Measurements from ENCODE around the gene PSPC1. TPM values are rescaled to one million over a fixed set of nuclear protein-coding genes. Genes with fewer than 3 reads are reported as not detected.

Gene PSPC1
- total RNA-seq, 1 donor, result 80.7 TPM

DNA sequence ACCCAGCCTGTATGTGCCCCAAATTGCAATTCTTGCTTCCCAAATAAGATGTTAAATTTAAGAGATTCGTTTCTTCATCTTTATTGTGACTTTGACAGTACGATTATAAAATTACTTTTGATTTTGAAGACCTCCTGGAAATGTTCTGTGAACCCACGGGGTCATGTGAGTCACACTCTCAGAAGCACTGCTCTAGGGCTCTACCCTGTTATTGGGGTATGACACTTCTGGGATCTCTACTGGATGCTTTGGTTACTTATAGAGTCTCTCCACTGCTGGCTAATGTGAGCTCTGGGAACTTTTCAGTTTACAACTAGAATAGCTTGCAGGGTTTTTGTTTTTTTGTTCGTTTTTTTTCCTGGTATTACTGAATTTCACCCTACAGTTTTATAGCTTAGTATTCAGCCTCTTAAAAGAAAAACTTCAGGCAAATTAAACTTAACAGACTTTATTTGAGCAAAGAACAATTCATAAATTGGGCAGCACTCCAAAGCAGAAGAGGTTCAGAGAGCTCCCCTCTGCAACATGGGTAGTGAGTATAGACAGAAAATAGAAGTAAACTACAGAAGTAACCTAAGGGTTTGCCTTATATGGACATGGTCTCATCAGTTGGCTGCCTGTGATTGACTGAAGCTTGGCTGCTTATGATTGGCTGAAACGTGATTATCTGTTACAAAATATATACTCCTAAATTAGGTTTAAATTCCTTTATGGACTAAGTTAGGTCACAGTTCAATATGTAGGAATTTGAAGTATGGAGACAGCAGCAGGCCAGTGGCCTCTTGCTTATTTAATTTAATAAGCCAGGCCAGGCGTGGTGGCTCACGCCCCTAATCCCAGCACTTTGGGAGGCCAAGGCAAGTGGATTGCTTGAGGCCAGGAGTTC is 28.5 kb upstream of the PSPC1 start:
- H3K4me3 ChIP-seq (ENCODE audit: low read depth, low read length), result no peak overlapping the region
- peak; percentile 61 for DNase-seq (ENCODE audit: low read depth)
- TF ChIP-seq, protein P1, sequence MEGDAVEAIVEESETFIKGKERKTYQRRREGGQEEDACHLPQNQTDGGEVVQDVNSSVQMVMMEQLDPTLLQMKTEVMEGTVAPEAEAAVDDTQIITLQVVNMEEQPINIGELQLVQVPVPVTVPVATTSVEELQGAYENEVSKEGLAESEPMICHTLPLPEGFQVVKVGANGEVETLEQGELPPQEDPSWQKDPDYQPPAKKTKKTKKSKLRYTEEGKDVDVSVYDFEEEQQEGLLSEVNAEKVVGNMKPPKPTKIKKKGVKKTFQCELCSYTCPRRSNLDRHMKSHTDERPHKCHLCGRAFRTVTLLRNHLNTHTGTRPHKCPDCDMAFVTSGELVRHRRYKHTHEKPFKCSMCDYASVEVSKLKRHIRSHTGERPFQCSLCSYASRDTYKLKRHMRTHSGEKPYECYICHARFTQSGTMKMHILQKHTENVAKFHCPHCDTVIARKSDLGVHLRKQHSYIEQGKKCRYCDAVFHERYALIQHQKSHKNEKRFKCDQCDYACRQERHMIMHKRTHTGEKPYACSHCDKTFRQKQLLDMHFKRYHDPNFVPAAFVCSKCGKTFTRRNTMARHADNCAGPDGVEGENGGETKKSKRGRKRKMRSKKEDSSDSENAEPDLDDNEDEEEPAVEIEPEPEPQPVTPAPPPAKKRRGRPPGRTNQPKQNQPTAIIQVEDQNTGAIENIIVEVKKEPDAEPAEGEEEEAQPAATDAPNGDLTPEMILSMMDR (IDR thresholded peaks at IDR 0.05; ENCODE audit: insufficient read depth, low read depth, low read length), result no peak

DNA sequence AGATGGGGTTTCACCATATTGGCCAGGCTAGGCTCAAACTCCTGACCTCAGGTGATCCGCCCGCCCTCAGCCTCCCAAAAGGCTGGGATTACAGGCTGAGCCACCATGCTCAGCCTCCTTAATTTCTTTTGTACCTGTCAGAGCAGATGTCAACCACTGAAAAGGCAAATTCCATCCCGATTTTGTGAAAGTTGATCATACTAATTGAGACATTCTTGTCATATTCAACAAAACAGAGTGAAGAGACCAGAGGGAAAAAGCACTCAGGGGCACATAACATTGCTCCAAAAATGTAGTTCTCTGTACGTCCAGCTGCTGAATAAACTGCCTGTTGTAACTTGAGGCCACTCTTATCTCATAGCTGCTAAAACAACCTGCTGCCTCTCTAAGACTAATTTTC is 27.4 kb upstream of the PSPC1 start:
- no peak for DNase-seq (ENCODE audit: low read depth)
- TF ChIP-seq, protein P1 (IDR thresholded peaks at IDR 0.05; ENCODE audit: insufficient read depth, low read depth, low read length), result no peak
- no peak overlapping the region for H3K4me3 ChIP-seq (ENCODE audit: low read depth, low read length)

DNA sequence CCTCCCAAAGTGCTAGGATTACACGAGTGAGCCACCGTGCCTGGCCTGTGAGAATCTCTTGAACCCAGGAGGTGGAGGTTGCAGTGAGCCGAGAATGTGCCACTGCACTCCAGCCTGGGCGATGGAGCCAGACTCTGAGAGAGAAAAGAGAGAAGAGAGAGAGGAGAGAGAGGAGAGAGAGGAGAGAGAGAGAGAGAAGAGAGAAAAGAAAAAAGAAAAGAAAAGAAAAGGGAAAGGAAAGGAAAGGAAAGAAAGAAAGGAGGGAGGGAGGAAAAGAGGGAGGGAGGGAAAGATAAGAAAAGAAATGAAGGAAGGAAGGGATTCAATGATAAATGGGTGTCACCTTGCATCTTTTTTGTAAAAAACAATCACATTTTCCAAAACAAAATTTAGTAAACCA is 23.0 kb upstream of the PSPC1 start:
- no peak for DNase-seq (ENCODE audit: low read depth)
- H3K4me3 ChIP-seq (ENCODE audit: low read depth, low read length), result no peak overlapping the region
- TF ChIP-seq, protein P1 (IDR thresholded peaks at IDR 0.05; ENCODE audit: insufficient read depth, low read depth, low read length), result no peak

DNA sequence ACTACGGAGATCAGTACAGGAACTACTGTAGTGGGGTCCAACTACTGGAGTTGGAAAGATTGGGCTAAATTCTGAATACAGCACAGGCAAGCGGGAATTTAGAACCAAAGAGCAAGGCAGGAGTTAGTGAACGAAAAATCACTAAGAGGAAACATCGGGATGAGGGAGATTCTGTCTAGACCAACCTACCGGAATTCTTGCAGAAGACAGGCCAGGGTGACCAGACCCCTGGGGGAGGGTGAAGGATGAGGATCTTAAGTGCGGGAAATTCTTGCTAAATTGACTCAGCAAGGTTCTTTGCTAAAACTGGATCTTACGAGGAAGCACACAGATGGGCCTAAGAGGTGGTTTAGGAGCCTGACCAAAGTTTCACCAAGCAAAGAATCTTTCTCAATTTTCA is 13.2 kb upstream of the PSPC1 start:
- H3K4me3 ChIP-seq (ENCODE audit: low read depth, low read length), result no peak overlapping the region
- TF ChIP-seq, protein P1 (IDR thresholded peaks at IDR 0.05; ENCODE audit: insufficient read depth, low read depth, low read length), result no peak
- no peak for DNase-seq (ENCODE audit: low read depth)

DNA sequence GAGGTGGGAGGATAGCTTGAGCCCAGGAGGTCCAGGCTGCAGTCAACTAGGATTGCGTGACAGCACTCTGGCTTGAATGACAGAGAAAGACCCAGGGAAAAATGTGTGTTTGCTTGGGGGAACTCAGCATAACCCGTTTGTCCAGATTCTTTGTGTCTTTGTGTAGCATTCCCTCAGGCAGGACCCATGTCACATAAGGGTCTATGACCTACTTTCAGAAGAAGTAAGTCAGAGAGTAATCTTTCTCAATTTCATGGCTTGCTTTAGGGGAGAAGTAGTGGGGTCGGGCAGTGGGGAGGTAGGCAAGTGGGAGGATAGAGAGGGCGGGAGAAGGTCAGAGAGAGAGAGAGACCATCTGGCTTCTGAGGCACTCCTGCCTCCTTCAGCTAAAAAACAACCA is 11.9 kb upstream of the PSPC1 start:
- no peak for DNase-seq (ENCODE audit: low read depth)
- TF ChIP-seq, protein P1 (IDR thresholded peaks at IDR 0.05; ENCODE audit: insufficient read depth, low read depth, low read length), result no peak
- H3K4me3 ChIP-seq (ENCODE audit: low read depth, low read length), result no peak overlapping the region

DNA sequence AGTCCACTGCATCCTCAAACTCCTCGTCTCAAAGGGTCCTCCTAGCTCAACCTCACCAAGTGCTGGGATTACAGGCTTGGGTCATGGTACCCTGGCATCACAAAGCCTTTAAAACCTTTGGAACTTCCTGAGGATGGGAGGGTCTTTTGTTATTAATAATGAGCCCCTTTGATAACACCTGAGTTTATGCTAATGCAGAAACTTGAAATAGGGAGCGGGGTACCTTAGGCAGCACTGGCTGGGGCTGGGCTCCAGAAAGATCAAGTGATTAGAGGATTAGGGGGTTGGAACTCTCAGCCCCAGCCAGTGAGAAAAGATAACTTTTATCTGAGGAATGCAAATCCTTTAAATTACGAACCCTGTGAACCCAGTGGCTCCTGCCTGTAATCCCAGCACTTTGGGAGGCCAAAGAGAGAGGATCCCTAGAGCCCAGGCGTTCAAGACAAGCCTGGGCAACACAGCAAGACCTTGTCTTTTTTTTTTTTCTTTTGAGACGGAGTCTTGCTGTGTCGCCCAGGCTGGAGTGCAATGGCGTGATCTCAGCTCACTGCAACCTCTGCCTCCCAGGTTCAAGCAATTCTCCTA is 9.3 kb upstream of the PSPC1 start:
- TF ChIP-seq, protein P1 (IDR thresholded peaks at IDR 0.05; ENCODE audit: insufficient read depth, low read depth, low read length), result no peak
- no peak overlapping the region for H3K4me3 ChIP-seq (ENCODE audit: low read depth, low read length)
- DNase-seq (ENCODE audit: low read depth), result no peak

All from fibroblast of villous mesenchyme (primary cell).